ENCODE data around the gene CIDEC.
"Not testable (repeated sequence)": the region's sequence is repeated elsewhere in the genome, so short reads cannot be mapped to it uniquely, and the experiment has no call there.

CIDEC gene

DNA sequence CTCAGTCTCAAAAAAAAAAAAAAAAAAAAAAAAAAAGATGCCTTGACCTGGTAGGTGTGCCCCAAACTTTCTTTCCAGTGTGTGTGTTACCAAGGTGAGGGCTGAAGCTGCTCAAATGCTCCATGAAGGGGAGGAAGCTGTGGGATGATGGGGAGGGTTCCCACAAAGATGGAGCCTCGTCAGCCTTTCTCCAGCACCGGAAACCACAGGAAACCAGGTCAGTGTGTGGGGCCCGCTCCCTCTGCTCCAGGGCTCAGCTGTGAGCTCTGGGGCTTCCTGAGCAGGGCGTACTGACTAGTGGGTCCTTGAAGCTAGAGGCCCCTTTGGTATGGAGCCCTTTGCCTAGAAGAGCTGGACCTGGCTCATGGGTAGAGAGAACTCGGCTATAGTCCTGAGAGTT lies 21.9 kb upstream of the CIDEC start:
- DNase-seq (ENCODE audit: low read depth) = no peak

DNA sequence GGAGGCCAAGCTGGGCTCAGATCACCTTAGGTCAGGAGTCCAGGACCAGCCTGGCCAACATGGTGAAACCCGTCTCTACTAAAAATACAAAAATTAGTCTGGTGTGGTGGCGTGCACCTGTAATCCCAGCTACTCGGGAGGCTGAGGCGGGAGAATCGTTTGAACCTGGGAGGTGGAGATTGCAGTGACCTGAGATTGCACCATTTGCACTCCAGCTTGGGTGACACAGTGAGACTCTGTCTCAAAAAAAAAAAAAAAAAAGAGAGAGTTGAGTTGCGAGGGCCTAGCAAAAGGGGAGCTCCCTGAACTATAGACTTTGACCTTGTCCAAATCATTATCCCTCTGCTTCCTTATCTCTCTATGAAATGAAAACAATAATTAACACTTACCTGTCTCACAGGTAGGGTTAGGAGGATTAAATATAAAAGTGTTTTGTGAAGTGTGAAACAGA lies 20.9 kb upstream of the CIDEC start:
- DNase-seq (ENCODE audit: low read depth) = not testable (repeated sequence)

DNA sequence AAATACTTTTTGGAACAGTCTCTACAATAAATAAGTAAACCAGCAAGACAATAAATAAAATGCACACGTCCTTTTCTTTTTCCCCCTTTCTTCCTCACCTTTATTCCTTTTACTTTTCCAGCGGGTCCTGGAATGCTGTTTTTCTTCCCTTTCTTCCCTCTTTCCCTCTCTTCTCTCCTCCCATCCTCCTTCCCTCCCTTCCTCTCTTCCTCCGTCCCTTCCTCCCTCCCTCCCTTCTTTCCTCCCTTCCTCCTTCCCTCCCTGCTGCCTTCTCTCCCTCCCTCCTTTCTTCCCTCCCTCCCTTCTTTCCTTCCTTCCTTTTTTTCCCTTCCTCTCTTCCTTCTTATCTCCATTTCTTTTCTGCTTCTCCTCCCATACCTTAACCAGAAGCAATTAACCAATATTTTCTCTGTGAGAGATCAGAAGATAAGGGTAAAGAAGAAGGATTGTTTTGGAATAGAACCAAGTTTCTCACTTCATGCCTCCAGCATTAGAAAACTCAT lies 19.3 kb upstream of the CIDEC start:
- no peak for DNase-seq (ENCODE audit: low read depth)

DNA sequence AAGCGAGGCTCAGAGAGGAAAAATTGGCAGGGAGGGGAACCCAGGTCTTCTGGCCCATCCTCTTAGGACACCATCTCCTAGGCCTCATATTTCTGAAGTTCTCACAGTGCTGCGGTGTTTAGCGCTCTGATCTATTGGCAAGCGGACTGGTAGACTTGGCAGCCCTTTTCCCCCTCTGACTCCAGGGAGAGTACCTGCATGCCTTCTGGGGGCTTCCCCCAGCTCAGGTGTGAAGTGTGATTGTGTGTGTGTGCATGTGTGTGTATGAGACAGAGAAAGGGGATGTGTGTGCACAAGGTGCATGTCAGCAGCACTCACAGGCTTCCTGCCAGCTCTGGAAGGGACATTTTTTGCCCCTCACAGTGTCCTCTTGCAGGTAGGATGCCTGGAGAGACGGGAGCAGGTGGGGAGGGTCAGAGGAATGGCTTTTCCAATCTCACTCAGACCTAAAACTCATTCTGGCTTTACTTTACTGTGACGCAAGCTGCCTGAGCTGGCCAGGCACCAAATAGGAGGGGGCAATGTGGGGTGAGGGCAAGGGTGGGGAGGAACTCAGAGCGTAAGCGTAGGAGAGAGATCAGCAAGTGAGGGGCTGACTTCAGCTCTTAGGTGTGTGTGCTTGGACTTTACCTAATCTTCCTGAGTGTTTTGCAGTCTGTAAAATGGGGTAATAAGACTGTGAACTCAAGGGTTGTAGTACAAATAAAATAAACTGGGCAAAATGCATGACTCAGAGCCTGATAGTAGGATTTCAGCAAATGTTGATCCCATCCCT lies 18.6 kb upstream of the CIDEC start:
- DNase-seq (ENCODE audit: low read depth) = no peak

- no peak for DNase-seq (ENCODE audit: low read depth)
Observed at GRCh38 chr3:9897408-9898372, 17.6 kb upstream of the CIDEC start.

GRCh38 chr3:9896755-9897407 lies 16.8 kb upstream of the CIDEC start:
- not testable (repeated sequence) for DNase-seq (ENCODE audit: low read depth)

- DNase-seq (ENCODE audit: low read depth) = not testable (repeated sequence)
Observed at GRCh38 chr3:9895715-9896114, 15.7 kb upstream of the CIDEC start.

DNA sequence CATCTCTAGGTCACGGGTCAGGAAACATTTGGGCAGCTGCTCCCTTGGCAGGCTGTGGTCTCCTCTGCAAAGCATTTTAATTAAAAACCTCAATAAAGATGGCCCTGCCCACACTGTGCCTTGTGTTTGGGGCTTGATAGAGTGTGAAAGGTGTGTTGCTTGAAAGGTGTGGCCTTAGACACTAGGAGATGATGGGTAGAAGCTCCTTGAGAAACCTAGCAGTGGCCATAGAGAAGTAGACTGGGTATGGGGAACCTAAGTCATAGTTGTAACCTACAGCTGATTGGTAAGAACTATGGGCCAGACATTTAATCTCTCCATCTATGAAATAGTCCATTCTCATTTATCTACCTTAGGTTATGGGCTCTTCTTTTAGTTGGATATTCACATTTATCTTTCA lies 13.7 kb upstream of the CIDEC start:
- no peak for DNase-seq (ENCODE audit: low read depth)

DNA sequence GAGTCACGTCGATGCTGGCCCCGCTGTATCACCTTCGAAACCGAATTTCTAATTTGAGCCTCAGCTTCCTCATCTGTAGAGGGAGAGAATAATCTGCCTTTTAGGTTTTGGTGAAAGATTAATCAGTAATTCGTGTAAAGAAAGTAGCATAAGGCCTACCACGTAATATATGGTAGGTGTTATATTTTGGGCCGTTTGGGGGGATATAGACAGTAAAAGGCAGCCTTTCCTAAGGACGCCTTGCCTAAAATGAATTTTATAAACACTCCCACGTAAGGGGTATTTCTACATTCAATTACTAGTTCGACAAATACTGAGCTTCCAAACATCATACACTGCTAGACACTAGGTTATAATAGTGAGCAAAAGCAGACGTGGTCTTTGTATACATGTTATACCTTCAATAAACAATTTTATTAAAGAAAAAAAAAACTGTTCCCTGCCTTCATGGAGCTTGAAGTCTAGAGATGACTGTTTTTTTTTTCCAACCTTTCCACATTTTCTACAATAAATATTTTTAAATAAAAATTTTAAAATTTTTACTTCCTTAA lies 11.1 kb upstream of the CIDEC start:
- DNase-seq (ENCODE audit: low read depth) = no peak

- peak; percentile 76 for DNase-seq (ENCODE audit: low read depth)
Observed at GRCh38 chr3:9890249-9891071, 10.4 kb upstream of the CIDEC start, which contains the start of gene JAGN1. TSS of gene JAGN1 (plus strand) at chr3:9890610. CDS start at chr3:9890723, 113 bp downstream.

- no peak for DNase-seq (ENCODE audit: low read depth)
Observed at GRCh38 chr3:9889405-9889804, 9.4 kb upstream of the CIDEC start.

DNA sequence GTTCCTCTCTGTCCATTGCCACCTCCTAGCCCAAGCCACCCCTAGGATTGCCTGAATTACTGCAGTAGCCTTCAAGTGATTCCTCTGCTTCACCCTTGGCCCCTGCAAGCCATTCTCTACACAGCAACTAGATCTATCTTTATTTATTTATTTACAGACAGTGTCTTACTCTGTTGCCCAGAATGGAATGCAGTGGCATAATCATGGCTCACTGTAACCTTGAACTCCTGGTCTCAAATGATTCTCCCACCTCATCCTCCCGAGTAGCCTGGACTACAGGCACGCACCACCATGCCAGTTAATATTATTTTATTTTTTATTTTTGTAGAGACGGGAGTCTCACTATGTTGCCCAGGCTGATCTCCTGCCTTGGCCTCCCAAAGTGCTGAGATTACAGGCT lies 8.5 kb upstream of the CIDEC start:
- DNase-seq (ENCODE audit: low read depth) = no peak

DNA sequence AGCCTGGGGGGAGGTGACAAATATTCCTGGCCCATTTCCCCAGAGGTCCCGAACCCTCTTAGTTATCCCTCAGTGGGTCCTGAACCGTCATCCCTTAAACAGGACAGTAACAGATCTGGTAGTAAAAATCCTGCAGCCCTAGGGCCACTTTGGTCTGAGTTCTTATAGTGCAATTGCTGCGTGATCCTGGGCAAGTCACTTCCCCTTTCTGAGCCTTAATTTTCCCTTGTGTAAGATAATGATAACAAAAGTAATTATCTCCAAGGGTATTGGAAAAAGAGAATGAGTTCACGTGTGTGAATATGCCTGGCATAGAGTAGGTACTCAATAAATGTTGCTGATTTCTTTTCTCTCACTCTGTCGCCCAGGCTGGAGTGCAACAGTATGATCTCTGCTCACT lies 7.4 kb upstream of the CIDEC start:
- no peak for DNase-seq (ENCODE audit: low read depth)

GRCh38 chr3:9886328-9886727 lies 6.3 kb upstream of the CIDEC start:
- DNase-seq (ENCODE audit: low read depth) = no peak

DNA sequence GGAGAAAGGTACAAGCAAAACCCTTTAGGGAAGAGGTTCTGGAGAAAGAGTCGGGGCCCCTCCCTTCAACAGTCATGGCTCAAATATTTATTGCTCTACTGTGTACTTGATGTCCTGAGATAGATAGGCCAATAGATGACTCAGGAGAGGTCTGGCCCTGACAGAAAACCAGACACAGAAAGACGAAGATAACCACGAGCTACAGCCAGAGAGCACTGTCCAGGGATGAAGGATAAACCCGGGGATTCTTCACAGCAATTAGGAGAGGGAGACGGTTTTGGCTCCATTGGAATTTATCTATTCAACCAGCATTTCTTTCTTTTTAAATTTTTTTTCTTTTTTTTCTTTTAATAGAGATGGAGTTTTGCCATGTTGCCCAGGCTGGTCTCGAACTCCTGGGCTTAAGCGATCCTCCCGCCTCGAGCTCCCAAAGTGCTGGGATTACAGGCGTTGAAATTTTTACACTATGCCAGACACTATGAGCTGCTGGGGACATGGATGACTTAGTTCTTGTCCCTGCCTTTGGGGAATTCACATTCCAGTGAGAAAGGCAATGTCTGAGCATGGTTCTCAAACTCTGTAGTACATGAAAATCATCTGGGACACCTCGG lies 4.6 kb upstream of the CIDEC start:
- DNase-seq (ENCODE audit: low read depth) = peak; percentile 46

DNA sequence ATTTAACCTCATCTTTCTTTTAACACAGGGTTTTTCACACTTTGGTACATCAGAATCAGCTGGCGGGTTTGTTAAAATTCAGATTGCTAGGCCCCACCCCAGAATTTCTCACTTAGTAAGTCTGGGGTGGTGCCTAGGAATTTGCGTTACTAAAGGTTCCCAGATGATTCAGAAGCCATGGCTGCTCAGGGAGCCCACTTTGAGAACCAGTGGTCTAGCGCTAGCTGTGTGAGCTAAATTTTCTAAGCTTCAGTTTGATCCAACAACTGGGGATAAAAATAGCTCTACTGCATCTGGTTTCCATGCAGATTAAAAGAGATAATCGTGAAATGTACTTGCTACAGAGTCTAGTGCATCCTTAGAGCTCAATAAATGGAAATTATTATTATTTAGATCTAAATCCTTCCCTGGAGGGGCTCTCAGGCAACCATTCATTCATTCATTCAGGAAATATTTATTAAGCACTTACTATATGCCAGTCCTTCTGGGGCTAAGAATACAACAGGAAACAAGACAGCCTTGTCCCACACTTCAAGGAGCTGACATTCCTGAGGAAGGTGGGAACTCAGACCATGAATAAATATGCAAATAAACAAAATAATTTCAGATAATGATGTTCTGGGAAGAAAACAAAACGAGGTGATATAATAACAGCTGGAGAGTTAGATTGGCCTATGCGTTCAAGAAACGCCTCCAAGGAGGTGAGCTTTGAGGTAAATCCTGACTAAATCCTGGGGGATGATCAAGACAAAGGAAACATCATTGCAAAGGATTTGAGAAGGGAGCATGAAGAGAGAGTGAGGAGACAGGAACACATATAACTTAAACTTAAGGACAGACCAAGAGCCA lies 3.9 kb upstream of the CIDEC start:
- no peak for DNase-seq (ENCODE audit: low read depth)

- DNase-seq (ENCODE audit: low read depth) = no peak
Observed at GRCh38 chr3:9881441-9881840, 1.4 kb upstream of the CIDEC start.

DNA sequence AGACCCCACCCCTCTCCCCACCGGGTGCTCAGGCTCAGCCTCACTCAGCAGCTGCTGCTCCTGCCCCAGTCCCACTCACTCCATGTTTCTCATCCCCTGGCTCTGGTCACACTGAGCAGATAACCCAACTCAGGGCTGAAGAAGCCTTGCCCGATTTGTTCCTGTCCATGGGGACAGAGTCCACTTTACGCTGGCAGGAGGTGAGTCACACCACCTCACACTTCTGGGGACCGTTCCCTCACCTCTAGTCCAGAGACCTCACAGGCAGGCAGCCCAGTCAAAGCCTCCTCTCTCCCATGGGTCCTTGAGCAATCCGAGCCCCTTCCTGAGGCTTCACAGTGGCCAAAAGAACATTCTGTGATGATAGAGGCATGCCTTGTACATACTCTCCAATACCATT lies 1.4 kb downstream of the CIDEC start:
- DNase-seq (ENCODE audit: low read depth) = no peak

GRCh38 chr3:9876991-9877390 lies 3.1 kb downstream of the CIDEC start:
- DNase-seq (ENCODE audit: low read depth) = no peak

GRCh38 chr3:9876255-9876654 lies 3.8 kb downstream of the CIDEC start:
- not testable (repeated sequence) for DNase-seq (ENCODE audit: low read depth)
